NCI-H748 (cell line): Measurements from ENCODE around the gene TFPT.

Experiments
- DNase-seq: peaks from one replicate; lab custom pipeline; 2025; ENCODE audit not compliant: unreplicated experiment; lab: John Stamatoyannopoulos, UW

The TFPT gene, protein sequence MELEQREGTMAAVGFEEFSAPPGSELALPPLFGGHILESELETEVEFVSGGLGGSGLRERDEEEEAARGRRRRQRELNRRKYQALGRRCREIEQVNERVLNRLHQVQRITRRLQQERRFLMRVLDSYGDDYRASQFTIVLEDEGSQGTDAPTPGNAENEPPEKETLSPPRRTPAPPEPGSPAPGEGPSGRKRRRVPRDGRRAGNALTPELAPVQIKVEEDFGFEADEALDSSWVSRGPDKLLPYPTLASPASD

DNA sequence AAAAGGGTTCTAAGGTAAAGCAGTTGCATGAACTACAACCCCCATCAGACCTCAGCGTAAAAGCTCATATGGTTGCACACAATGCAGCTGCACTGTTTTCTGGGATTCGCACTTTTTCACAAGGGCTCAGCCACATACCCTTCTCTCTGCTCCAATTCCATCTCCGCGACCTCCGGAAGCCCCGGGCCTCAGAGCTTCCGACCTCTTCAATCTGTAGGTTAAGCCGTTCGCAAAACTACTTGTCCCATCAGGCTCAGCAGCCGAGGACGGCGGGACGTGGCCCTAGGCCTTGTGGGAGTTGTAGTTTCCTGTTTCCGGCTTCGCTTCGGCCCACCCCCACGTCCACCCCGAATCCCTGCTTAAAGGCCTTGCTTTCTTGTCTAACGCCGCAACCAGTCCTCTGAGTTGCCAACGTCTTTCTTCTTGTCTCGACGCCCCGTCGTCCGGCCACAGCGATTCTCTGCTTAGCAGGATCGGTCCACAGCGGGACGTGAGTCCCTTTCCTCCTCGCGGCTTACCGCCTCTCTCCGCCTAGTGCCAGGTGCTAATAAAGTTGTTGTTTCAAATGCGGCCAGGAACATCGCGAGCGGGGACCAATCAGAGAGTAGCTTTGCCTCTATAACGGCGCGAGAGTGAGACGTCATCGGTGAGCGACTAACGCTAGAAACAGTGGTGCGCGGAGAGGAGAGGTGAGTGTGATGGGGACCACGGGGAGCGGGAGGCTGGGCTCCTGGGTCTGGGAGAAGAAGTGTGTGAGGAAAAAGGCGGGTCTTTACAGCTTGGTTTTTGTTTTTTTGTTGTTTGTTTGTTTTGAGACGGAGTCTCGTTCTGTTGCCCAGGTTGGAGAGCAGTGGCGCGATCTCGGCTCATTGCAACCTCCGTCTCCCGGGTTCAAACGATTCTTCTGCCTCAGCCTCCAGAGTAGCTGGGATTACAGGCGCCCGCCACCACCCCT, at the start of gene TFPT, which contains the start of gene PRPF31:
TSS of gene TFPT (minus strand) at position 549 of the 955 bp plus-strand sequence. CDS start at position 161, 388 bp downstream.
TSS of gene PRPF31 (plus strand) at position 646 of the 955 bp plus-strand sequence. CDS start 2,525 bp downstream, outside the sequence.
- peak; percentile 99 for DNase-seq

DNA sequence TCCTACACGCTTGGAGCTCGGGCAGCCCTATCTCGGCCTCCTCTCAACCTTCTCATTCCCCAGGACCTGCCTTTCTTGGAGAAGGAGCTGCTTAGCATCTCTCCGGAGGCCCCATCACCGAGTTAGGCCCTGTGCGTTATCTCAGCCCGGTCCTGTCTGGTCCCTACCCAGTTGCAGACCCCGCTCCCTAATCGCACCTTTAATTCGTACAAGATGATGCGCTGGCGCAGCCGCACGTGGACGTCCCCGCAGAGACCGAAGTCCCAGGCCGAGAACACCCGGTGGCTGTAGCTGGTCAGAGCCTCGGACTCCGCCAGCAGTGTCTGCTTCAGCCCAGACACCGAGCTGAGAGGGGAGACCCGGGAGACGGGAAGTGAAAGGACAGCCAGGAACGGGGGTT, 49.8 kb upstream of the TFPT start:
- DNase-seq: no peak

DNA sequence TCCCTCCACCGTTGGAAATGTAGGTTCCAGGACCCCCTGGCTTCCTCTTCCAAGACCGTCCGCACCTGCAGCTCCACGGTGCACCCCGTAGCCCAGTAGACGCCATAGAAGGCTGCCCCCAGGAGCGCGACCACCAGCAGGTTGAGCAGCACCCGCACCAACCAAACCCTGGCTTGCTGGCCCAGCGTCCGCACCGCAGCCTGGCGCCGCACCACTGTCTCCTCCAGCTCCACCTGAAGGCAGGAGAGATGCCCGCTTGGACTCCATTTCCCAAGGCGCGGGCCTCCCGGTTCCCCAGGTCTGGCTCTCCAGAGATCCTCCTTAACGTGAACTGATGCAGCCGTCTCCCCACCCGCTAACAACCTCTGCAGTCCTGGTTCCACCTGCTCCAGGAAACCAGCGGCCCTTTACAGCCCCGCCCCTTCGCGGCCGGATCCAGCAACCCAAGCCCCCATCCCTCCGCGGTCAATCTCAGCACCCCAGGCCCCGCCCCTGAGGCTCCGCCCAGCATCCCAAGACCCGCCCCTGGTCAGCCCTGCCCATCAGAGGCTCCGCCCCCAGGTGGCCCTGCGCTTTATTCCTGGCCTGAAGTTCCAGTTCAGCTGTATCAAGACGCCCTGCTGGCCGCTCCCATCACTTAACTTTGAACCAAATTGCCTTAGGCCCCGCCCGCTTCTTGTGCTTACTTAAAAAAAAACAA, 49.1 kb upstream of the TFPT start:
- DNase-seq: peak; percentile 86

DNA sequence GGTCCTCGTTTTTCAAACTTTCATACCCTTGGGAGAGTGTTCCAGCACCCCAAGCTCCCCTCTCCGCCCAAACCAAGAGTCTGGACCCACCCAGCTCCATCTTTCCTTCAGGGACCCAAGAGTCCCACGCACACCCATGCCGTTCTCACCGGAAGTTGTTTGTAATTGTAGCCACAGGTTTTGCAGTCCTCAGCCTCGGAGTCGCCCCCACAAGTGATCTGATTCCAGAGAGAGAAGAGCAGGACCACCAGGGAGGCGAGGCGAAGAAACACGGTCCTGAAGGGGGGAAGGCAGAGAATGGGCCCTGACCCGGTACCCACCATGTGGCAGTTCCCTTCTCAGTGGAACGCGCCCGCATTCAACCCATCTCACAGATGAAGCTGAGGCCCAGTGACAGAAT, 47.4 kb upstream of the TFPT start:
- no peak for DNase-seq

DNA sequence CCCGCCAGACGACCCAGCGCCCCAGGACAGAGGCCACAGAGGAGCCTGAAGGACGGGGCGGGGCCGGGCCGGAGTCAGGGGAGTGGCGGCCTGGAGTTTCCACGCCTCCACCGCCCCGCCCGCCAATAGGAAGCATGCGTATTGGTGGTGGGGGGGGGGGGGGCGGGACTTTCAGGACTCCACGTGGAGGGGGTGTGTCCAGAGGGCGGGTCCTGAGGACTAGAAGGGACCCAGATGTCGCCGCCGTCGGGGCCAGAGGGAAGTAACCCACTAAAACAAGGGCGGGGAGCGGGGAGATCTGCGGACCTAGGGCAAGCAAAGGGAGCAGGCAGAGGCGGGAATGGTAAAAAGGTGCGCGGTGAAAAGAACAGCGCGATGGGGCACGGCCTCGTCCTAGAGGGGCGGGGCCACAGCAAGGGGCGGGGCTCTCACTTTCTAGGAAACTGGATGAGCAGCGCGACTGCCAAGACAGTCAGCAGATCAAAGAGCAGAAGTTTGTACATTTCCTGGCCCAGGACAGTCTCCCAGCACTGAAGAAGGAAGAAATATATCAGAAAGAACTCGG, 46.9 kb upstream of the TFPT start:
- DNase-seq: peak; percentile 89

DNA sequence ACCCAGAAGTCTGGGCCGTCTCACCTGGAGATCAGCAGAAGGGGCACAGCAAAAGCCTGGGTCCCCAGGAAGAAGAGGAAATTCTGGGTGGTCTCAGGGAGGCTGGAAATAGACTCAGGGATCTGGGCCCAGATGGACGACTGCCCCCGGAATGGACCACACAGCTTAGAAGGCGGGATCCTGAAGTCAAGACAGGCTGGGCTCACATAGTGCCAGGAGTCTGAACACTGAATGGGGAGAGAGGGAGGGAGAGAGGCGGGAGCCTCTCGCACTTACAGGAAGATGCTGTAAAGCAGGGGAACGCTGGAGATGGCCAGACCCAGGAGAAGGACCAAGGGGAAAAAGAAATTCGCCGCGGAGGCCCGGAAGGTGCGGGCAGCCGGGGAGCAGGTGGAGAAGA, 45.4 kb upstream of the TFPT start:
- peak; percentile 41 for DNase-seq

GRCh38 chr19:54160182-54160811, 44.8 kb upstream of the TFPT start:
- DNase-seq: peak; percentile 62

- DNase-seq: peak; percentile 100
Measured at GRCh38 chr19:54159352-54160181, 44.1 kb upstream of the TFPT start, which contains the start of gene LENG1. TSS of gene LENG1 (minus strand) at chr19:54159721. CDS start at chr19:54159695, 26 bp downstream.

DNA sequence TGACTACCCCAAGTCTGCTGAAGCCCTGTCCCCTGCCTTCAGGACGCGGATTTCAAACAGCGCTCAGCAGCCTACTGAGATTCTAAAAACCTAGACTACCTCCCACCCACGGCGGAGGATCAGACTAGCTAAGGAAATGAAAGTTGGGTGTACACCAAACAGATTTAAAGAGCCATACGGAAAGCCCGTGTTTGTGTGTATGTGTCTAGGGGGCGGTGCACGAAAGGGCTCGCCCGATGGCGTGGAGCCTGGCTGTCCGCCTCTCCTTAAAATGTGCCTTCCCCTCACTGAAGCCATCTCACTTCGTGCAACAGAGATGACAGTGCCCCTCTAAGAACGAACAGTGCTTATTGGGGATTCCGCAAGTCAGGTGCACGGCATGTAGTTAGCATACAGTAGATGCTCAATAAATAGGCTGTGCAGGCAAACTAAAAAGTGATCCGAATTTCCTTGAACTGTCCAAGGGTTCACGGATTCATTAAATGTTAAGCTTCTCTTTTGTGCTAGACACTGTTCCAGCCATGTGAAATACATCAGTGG, 43.4 kb upstream of the TFPT start:
- no peak for DNase-seq

GRCh38 chr19:54156953-54157352, 41.5 kb upstream of the TFPT start:
- DNase-seq: no peak

- DNase-seq: no peak
Measured at GRCh38 chr19:54156490-54156889, 41.0 kb upstream of the TFPT start.

- DNase-seq: no peak
Measured at GRCh38 chr19:54155694-54156093, 40.2 kb upstream of the TFPT start.

DNA sequence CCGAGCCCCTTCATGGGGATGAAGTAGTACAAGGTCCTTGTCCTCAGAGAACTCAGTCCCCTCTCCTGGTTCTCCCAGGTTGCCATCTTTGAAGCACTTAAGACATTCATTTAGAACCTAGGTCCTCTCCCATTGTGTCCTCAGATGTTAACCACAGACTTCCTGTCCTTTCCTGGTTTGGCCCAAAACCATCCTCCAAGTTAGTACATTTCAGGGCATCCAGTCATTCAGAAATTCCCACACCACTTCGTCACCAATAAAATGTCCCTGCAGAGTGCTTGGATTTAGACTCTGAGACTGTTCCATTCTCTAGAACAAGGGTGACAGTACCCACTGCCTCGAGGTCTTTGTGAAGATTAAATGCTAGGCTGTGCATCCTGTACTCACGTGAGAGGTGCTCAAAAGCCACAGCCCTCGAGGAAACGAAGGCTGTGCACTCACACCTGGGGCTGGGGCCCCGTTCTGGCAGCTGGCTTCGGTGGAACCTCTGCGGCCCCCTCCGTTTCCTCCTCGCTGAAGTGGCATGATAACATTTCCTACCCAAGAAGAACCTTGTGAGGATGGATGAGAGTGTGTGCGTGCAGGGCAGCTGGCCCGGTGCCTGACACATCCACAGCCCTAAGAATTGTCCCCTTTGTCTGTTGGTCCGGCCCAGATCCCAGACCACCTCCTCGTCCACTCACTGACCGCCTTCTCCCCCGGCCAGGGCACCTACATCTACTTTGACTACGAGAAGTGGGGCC, 39.3 kb upstream of the TFPT start:
- DNase-seq: no peak

DNA sequence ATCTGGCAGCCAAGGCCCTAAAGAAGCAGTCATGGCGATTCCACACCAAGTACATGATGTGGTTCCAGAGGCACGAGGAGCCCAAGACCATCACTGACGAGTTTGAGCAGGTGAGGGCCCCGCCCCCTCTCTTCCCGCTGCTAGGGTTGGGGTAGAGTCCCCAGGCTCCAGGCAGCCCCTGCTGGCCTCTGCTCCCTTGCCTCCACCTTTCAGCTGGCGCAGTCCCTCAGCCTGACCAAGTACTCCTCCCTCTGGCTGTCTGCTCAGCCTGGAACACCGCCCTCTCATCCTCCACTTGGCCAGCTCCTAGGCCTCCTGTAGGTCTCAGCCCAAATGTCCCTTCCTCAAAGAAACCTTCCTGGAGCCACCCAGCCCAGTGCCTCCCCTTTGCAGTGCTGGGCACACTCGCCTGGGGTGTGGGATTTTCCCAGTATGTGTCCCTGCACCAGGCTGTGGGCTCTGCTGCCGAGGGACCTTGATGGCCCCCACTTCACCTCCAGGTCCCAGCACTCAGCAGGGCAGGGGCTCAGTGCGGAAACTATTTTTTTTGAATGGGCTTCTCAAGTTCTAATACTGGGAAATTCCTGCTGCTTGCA, 38.4 kb upstream of the TFPT start:
- DNase-seq: no peak

DNA sequence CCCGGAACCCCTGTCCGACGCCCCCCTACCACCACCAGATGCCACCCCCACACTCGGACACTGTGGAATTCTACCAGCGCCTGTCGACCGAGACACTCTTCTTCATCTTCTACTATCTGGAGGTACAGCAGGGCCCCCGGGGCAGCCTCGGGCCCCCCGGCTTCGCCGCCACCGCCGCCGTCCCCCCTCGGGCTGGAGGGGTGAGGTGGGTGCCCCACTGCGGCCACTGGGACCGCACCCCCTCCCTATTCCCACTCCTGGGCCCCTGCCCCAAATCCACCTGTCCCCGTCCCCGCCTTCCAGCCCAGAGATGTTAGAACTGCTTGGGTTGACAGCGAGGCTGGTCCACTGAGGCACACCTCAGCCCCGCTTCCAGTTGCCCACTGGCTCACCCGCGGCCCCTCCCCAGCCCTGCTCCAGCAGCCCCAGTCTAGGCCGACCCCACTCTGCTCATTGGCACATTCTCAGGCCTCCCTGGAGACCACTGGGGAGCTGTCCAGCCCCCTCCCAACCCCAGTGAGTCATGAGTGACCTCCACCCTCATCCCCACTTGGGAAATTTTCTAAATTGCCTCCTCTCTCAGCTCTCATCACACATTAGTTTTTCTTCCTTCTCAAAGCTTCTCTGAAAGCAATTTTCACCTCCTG, 37.5 kb upstream of the TFPT start:
- no peak for DNase-seq

DNA sequence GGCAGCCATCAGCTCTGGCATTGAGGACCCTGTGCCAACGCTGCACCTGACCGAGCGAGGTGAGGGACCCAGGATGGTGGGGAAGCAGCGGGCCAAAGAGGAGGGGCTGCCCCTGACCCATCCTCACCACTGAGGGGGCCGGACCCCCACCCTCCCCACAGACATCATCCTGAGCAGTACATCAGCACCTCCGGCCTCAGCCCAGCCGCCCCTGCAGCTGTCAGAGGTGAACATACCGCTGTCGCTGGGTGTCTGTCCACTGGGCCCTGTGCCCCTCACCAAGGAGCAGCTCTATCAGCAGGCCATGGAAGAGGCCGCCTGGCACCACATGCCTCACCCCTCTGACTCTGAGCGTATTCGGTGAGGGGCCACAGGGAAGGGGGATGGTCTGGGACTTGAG, 36.8 kb upstream of the TFPT start:
- DNase-seq: no peak

DNA sequence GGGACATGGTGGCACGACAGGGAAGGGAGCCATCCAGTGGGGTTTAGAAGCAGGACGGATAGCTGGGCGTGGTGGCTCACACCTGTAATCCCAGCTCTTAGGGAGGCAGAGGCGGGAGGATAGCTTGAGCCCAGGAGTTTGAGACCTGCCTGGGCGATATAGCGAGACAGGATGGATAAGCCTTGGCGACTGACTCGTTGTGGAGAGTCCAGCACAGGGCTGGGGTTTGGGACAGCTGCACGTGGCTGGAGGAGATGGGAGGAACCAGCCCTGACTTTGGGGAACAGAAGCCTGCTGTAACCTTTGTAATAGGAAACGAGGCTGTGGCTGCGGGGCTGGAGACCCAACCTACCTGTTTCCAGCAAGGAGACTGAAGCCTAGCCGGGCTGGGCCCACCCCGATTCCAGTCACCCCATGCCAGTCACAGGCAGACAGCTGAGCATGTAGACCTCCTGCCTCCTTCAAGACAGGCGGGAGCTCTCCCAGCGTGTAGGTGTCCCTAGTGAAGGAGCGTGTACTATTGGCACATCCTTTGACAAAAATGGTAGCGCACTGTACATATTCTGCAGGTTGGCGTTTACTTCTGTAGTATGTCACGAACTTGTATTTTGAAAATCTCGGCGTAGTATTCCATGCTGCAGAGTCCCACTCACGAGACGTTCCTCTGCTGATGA, 36.0 kb upstream of the TFPT start:
- no peak for DNase-seq
